ENCODE results near the gene LRRFIP1.
A peak's percentile ranks its signal among the peaks of the same experiment; 100 is the strongest.

The LRRFIP1 gene

DNA sequence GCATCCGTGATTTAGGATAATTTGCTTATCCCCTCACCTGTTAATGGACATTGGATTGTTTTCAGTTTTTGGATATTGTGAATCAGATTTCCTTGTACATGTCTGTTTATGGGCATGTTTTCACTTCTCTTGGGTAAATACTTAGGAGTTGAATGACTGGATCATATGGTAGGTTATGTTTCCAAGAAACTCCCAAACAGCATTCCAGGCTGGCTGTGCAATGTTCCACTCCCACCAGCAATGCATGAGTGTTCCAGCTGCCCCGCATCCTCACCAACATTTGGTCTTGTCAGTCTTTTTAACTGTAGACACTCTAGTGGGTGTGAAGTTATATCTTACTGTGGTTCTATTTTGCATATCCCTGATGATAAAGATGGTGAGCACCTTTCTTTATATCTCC, 8.9 kb upstream of the LRRFIP1 start:
- no peak overlapping the region for H2AFZ ChIP-seq (ENCODE audit: low read depth, low read length)

DNA sequence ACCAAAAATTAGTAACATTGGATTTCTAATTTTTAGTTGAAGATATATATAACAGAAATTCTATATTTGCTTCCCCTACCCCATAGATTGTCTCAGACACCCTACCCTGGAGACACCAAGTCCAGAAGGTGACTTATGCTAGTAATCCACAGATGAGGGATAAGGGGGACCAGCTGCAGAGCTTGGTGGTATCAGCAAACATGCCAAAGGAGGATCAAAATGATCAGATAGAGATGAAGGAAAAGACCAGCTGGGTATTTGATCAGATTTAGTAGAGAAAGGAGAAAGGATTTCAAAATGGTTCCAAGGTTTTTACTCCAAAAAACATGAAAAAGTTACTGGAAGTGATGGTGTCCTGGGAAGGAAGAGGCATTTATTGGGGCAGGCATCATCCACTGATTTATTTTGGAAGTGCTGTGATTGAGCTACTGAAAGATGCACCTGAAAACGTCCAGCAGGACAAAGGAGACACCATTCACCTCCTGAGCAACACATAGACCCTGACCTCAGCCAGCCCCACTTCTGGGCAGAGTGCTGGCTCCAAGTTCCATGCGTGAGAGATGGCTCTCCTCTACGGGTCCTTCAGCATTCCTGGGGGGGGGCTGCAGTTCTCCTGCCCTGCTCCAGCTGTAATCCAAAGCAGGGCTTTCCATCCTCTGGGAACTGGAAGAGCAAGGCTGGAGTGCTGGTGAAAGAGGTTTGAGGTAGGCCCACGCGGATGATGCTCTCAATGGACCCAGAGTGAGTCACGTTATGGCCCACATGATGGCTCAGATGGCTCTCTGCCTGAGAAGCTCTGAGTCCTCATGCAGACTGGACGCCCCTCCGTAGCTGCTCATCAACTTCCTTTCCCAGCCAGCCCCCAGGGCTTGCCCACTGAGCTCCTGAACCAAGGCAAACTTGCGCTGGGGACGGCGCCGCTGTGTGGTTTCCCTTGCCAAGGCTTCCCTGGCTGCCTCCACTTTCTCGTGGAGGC, 3.7 kb upstream of the LRRFIP1 start:
- Histone ChIP-seq H3K36me3 (ENCODE audit: insufficient read depth, low read length) (no peaks in the 10 kb centered on the region), H2AFZ (ENCODE audit: low read depth, low read length) (no peak overlapping the region), H3K27me3 (ENCODE audit: insufficient read depth, low read length) (peaks cover 19% of the 10 kb centered on the region), H3K9me3 (ENCODE audit: low read length) (no peaks in the 10 kb centered on the region), H3K4me3 (ENCODE audit: low read length) (no peak overlapping the region), H3K4me1 (ENCODE audit: insufficient read depth, low read length) (peaks cover 8% of the 10 kb centered on the region)

More for the DNA sequence above, 8.9 kb upstream of the LRRFIP1 start:
- Histone ChIP-seq H3K9me3 (ENCODE audit: low read length) (no peaks in the 10 kb centered on the region), H3K4me1 (ENCODE audit: insufficient read depth, low read length) (no peaks in the 10 kb centered on the region), H3K27me3 (ENCODE audit: insufficient read depth, low read length) (peaks cover 5% of the 10 kb centered on the region), H3K36me3 (ENCODE audit: insufficient read depth, low read length) (no peaks in the 10 kb centered on the region), H3K4me3 (ENCODE audit: low read length) (no peak overlapping the region)

DNA sequence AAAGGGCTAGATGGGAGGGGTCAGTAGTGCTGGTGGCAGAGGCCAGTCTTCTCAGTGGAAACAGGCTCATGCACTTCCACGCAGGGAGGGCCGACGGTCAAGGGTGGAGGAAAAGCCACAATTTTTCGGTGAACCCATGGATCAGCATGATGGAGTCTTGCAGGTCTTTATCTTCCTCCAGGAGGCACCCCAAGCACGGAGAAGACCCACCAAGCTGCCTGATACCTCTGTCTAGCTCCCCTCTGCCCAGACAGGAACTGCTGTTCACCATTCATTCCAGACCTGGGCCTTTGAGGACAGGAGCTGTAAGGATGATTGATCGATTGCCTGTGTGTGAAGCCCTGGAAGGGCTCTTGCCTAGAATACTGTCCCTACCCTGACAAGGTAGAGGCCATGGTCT, 2.8 kb upstream of the LRRFIP1 start:
- Histone ChIP-seq H3K9me3 (ENCODE audit: low read length) (no peaks in the 10 kb centered on the region), H3K36me3 (ENCODE audit: insufficient read depth, low read length) (peaks cover under 1% of the 10 kb centered on the region), H3K27me3 (ENCODE audit: insufficient read depth, low read length) (peaks cover 19% of the 10 kb centered on the region), H2AFZ (ENCODE audit: low read depth, low read length) (no peak overlapping the region), H3K4me3 (ENCODE audit: low read length) (no peak overlapping the region), H3K4me1 (ENCODE audit: insufficient read depth, low read length) (peaks cover 13% of the 10 kb centered on the region)

DNA sequence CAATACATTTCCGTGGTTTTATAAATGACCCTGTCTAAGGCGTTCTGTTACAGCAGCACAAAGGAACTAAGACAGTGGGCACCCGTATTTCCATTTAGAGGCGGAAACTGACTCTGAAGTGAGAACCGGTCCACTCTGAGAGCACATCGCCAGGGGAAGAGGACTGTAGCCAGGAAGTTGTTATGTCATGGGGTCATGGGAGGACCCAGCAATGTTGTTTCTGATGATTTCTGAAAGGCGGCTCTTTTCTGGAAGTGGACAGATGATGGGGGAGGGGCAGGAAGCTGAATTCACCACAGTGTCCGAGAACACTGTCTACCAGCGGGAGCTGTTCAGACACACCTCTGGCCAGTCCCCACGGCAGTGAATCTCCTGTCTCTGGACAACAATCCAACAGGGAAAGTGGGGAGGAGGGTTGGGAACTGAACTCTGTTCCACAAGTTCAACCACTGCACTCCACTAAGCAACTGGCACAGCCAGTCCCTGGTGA, 2.1 kb upstream of the LRRFIP1 start:
- H3K9me3 ChIP-seq (ENCODE audit: low read length) = no peaks in the 10 kb centered on the region
- H3K36me3 ChIP-seq (ENCODE audit: insufficient read depth, low read length) = peaks cover 5% of the 10 kb centered on the region
- no peak overlapping the region for H2AFZ ChIP-seq (ENCODE audit: low read depth, low read length)
- peaks cover 19% of the 10 kb centered on the region for H3K27me3 ChIP-seq (ENCODE audit: insufficient read depth, low read length)
- H3K4me3 ChIP-seq (ENCODE audit: low read length) = no peak overlapping the region
- H3K4me1 ChIP-seq (ENCODE audit: insufficient read depth, low read length) = peaks cover 13% of the 10 kb centered on the region

DNA sequence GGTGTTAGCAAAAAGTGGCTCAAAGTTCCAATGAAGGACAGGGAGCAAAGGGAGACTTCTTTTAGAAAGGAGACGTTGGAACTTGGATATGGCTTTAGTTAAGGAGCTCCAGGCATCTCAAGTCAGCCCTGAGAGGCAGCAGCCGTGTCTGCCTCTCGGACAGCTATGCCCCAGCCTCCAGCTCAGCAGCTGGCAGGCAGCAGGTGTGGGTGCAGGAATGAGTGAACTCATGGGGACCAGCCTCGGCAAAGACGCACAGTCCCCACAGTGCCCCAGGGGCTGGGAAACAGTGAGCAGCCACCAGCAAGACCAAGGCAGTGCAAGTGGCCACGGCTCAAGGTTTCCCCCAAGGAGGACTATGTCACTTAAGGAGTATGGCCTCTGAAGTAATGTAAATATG, 1.6 kb upstream of the LRRFIP1 start:
- Histone ChIP-seq H3K4me1 (ENCODE audit: insufficient read depth, low read length) (peaks cover 13% of the 10 kb centered on the region), H3K9me3 (ENCODE audit: low read length) (no peaks in the 10 kb centered on the region), H3K36me3 (ENCODE audit: insufficient read depth, low read length) (peaks cover 5% of the 10 kb centered on the region), H3K4me3 (ENCODE audit: low read length) (no peak overlapping the region), H2AFZ (ENCODE audit: low read depth, low read length) (no peak overlapping the region), H3K27me3 (ENCODE audit: insufficient read depth, low read length) (peaks cover 19% of the 10 kb centered on the region)

DNA sequence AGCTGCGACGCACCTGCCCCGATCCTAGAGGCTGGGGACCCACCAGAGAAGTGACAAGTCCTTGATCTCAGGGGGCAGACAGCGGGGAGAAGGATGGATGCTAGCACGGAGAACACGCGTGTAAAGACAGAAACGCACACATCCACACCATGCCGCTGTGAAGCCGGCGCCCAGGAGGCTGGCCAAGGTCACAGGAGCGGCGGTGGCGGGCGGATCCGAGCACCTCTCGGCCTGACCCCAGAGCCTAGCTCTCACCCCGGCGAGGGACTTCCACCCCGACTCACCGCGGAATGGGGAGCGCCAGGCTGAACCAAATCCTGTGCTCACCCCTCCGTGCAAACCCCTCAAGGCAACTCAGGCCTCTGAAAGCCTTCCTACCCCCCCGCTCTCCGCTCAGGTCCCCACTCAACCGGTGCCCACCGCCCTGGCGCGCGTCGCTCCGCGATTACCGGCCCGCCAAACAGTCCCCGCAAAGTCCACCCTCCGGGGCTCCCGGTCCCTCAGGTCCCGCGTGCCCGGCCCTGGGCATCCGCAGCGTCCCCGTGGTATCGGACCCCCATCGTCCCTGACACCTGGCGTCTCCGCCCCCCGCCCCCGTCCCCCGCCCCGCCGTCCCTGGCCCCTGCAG, 460 bp upstream of the LRRFIP1 start:
- Histone ChIP-seq H3K36me3 (ENCODE audit: insufficient read depth, low read length) (peaks cover 8% of the 10 kb centered on the region), H3K4me3 (ENCODE audit: low read length) (peak overlapping the region; percentile 24), H3K9me3 (ENCODE audit: low read length) (no peaks in the 10 kb centered on the region), H3K27me3 (ENCODE audit: insufficient read depth, low read length) (peaks cover 19% of the 10 kb centered on the region), H3K4me1 (ENCODE audit: insufficient read depth, low read length) (peaks cover 13% of the 10 kb centered on the region), H2AFZ (ENCODE audit: low read depth, low read length) (peak overlapping the region; percentile 39)

DNA sequence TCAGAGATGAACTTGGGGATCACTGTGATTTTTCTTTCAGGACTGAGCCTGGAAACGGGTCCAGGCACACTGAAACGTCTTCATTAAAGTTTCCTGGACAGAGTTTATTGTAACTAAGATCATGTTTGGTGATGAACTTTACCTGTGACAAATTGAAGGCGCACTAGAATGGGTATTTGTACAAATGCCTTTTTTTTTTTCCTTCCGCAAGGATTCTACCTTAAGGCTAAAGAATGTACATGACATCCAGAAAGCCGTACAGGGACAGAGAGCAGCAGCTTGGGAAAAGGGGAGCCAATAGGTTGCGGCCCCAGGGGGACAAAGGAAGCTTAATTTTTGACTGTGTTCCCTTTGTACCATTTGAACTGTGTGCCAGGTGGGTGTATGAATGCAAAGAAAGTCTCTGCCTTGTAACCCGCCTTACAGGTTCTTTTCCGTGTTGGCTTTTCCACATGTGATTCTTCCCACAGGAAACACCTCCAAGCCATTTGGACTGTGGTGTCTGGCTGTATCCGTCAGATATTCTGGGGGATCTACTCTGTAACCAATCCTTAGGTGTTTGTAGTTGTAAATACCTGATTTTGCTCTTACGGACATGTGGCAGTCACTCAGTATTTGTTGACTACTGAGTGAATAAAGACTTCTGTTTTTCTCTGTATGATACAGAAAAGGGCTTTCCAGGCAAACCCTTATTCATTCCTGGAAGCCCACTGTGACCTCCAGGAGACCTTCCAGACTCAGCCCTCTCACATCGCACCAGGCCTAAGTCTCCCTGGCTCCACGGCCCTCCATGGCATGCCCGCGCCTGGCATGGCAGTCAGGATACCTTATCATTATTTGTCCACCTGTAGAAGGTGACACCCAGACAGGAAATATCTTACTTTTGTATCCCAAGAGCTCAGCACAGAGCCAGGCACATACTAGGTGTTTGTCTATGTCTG, 1.1 kb downstream of the LRRFIP1 start:
- Histone ChIP-seq H3K9me3 (ENCODE audit: low read length) (no peaks in the 10 kb centered on the region), H2AFZ (ENCODE audit: low read depth, low read length) (peak overlapping the region; percentile 41), H3K36me3 (ENCODE audit: insufficient read depth, low read length) (peaks cover 8% of the 10 kb centered on the region), H3K27me3 (ENCODE audit: insufficient read depth, low read length) (peaks cover 19% of the 10 kb centered on the region), H3K4me3 (ENCODE audit: low read length) (peak overlapping the region; percentile 72), H3K4me1 (ENCODE audit: insufficient read depth, low read length) (peaks cover 13% of the 10 kb centered on the region)

DNA sequence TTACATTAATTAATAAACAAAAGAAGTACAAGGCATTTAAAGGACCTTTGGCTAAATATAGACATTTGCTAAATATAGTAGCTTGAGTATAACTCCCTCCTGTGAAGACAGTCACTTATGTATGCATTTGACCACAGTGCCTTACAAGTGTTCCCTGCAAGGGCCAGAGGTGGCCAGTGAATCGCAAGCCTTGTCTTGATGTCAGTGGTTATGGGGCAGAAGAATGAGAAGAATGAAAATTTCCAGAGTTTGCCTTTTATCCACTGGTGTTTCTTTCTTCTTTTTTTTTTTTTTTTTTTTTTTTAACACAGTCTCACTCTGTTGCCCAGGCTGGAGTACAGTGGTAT, 1.8 kb downstream of the LRRFIP1 start:
- Histone ChIP-seq H3K27me3 (ENCODE audit: insufficient read depth, low read length) (peaks cover 17% of the 10 kb centered on the region), H2AFZ (ENCODE audit: low read depth, low read length) (no peak overlapping the region), H3K4me1 (ENCODE audit: insufficient read depth, low read length) (peaks cover 13% of the 10 kb centered on the region), H3K9me3 (ENCODE audit: low read length) (peaks cover 1% of the 10 kb centered on the region), H3K36me3 (ENCODE audit: insufficient read depth, low read length) (peaks cover 8% of the 10 kb centered on the region), H3K4me3 (ENCODE audit: low read length) (no peak overlapping the region)

DNA sequence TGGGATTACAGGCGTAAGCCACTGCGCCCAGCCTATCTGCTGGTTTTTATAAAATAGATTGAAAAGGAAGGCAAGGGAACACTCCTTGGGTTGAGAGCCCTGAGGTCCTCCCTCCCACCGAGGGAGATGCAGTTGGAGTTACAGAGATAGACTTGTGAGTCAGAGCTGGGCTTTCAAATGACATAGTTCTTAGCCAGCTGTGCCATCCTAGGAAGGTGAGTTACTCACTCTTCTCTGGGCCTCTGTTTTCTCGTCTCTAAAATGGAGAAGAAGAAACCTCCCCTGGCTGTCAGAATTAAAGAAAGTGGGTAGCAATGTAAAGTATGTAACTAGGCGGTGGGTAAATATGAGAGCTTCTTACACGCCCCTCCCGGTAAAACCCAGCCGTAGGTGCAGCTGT, 2.4 kb downstream of the LRRFIP1 start:
- no peak overlapping the region for H3K4me3 ChIP-seq (ENCODE audit: low read length)
- peaks cover 8% of the 10 kb centered on the region for H3K36me3 ChIP-seq (ENCODE audit: insufficient read depth, low read length)

DNA sequence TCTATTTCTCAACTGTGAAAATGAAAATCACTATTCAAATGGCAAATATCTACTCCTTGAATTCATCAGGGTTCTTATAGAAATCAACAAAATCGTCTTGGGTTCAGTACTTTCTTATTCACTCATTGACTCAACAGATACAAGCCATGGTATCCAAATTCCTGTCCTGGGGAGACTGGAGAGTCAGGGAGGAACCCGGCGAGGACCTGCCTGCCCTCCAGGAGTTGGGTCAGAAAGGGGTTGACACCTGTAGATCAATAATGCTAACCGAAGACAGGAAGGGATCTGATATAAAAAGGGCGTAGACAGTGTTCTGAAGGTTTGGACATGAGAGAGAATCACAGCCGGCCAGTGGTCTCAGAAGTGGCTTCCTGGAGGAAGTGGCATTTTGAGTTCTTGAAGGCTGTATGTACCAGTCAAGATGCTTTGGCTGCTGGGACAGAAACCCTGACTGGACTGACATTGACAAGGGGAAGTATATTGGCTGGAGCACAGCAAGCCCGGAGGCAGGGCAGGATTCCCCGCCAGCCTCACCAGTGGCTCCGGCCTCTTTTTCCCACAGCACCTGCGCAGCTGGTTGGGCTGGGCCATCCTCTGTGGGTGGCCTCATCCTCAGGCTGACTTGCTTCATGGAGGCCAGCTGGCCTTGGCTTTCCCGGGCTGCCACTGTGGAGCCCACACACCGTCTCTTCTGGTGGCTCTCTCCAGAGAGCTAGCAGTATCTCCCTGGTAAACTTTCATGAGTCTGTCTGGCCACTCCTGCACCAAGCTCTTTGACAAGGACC, 3.0 kb downstream of the LRRFIP1 start:
- peaks cover 8% of the 10 kb centered on the region for H3K36me3 ChIP-seq (ENCODE audit: insufficient read depth, low read length)
- H3K4me1 ChIP-seq (ENCODE audit: insufficient read depth, low read length) = peaks cover 13% of the 10 kb centered on the region
- peaks cover 14% of the 10 kb centered on the region for H3K27me3 ChIP-seq (ENCODE audit: insufficient read depth, low read length)
- H2AFZ ChIP-seq (ENCODE audit: low read depth, low read length) = no peak overlapping the region
- no peak overlapping the region for H3K4me3 ChIP-seq (ENCODE audit: low read length)
- H3K9me3 ChIP-seq (ENCODE audit: low read length) = peaks cover 6% of the 10 kb centered on the region

More for the DNA sequence above, 2.4 kb downstream of the LRRFIP1 start:
- H3K27me3 ChIP-seq (ENCODE audit: insufficient read depth, low read length) = peaks cover 17% of the 10 kb centered on the region
- H2AFZ ChIP-seq (ENCODE audit: low read depth, low read length) = no peak overlapping the region
- H3K4me1 ChIP-seq (ENCODE audit: insufficient read depth, low read length) = peaks cover 13% of the 10 kb centered on the region
- peaks cover 4% of the 10 kb centered on the region for H3K9me3 ChIP-seq (ENCODE audit: low read length)

DNA sequence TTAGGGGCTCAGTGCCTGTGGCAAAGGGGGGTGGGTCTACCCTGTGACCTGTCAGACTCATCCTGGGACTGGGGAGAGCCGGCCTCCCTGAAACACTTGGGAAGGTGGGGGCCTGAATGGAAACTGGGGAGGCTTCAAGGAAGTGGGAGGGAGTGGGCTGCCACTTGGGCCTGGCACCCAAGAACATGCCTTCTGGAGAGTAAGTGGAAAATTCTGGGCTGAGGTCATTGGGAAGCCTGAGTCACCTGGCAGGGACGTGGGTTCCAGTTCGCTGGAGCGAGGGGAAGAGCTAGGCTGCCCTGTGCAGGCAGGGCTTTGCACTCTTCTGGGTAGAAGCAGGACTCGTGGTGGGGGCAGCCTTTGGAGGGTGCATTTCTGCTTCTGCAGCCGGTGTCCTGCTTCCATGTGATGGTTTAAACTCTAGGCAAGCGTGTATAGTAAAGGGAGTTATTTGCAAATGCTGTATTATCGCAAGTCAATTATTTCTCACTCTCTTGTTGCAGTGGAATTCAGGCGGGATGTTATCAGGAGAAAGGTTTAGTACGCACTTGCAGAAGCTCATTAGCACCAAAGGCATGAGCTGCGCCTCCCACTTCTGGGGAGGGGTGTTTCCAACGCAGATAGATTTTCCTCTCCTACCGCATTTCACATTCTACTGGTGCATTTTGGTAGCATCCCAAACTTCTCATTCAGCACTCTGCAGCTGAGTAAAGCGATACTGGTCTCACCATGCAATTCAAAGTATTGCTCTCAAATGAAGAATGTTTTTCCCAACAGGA, 3.8 kb downstream of the LRRFIP1 start:
- H2AFZ ChIP-seq (ENCODE audit: low read depth, low read length) = no peak overlapping the region
- peaks cover 6% of the 10 kb centered on the region for H3K9me3 ChIP-seq (ENCODE audit: low read length)
- peaks cover 8% of the 10 kb centered on the region for H3K36me3 ChIP-seq (ENCODE audit: insufficient read depth, low read length)
- H3K4me3 ChIP-seq (ENCODE audit: low read length) = no peak overlapping the region
- H3K27me3 ChIP-seq (ENCODE audit: insufficient read depth, low read length) = peaks cover 6% of the 10 kb centered on the region
- peaks cover 13% of the 10 kb centered on the region for H3K4me1 ChIP-seq (ENCODE audit: insufficient read depth, low read length)

Measured in neuron (in vitro differentiated cells).